Neuronal stem cell (in vitro differentiated cells): ENCODE results near the gene BBS9.

ENCODE experiments used
- DNase-seq: peaks from one replicate; pipeline ENCODE4 v3.0.0-alpha.2; 2013; ENCODE audit warnings: low spot score
- H2AFZ ChIP-seq: one replicate; pipeline ENCODE4 v1.6.1; 2013; ENCODE audit warnings: mild to moderate bottlenecking, low read length, inconsistent platforms
- H2AK5ac ChIP-seq: 2 replicates; pipeline ENCODE4 v1.6.1; 2013; ENCODE audit warnings: low read depth, mild to moderate bottlenecking, inconsistent platforms, low read length, moderate library complexity, mixed read lengths
- H2BK120ac ChIP-seq: 2 replicates; pipeline ENCODE4 v1.6.1; 2013; ENCODE audit warnings: low read depth, mild to moderate bottlenecking, inconsistent platforms, low read length, moderate library complexity, mixed read lengths
- H2BK12ac ChIP-seq: one replicate; pipeline ENCODE4 v1.6.1; 2013; ENCODE audit warnings: low read length, inconsistent platforms
- H2BK15ac ChIP-seq: 2 replicates; pipeline ENCODE4 v1.6.1; 2013; ENCODE audit warnings: mild to moderate bottlenecking, low read length, inconsistent platforms, mixed read lengths
- H2BK5ac ChIP-seq: one replicate; pipeline ENCODE4 v1.6.1; 2013; ENCODE audit warnings: inconsistent platforms, mild to moderate bottlenecking, low read length, moderate library complexity
- H3K14ac ChIP-seq: one replicate; pipeline ENCODE4 v1.6.1; 2013; ENCODE audit warnings: low read length, inconsistent platforms
- H3K18ac ChIP-seq: 2 replicates; pipeline ENCODE4 v1.6.1; 2013; ENCODE audit warnings: low read length, inconsistent platforms
- H3K23ac ChIP-seq: 2 replicates; pipeline ENCODE4 v1.6.1; 2013; ENCODE audit warnings: low read depth, mild to moderate bottlenecking, mixed read lengths, low read length, inconsistent platforms; ENCODE audit not compliant: poor library complexity
- H3K27ac ChIP-seq: replicated peaks from 3 replicates; pipeline ENCODE4 v1.5.1; 2013; ENCODE audit warnings: low read length, inconsistent platforms
- H3K27me3 ChIP-seq, 3 experiments: 2 replicates each; pipeline ENCODE4 v1.6.1; 2013; ENCODE audit warnings: low read length in 3 of 3, mild to moderate bottlenecking in 2 of 3, inconsistent platforms in 1 of 3, low read depth in 1 of 3, mixed read lengths in 1 of 3, moderate library complexity in 1 of 3; ENCODE audit not compliant: control insufficient read depth in 3 of 3, insufficient read depth in 3 of 3
- H3K36me3 ChIP-seq, 2 donors: replicated peaks in 1 of 2; 2 replicates each; pipeline ENCODE4 v1.6.1; 2013; ENCODE audit warnings: low read length in 2 of 2; ENCODE audit not compliant: control insufficient read depth in 2 of 2, insufficient read depth in 2 of 2
- H3K4ac ChIP-seq: 2 replicates; pipeline ENCODE4 v1.6.1; 2013; ENCODE audit warnings: inconsistent platforms, mild to moderate bottlenecking, low read length, moderate library complexity
- H3K4me1 ChIP-seq, 2 donors: 1 replicate in 1 of 2; 2 replicates in 1 of 2; pipeline ENCODE4 v1.6.1; 2013; ENCODE audit warnings: low read length in 2 of 2, low read depth in 1 of 2; ENCODE audit not compliant: control insufficient read depth in 2 of 2, insufficient read depth in 1 of 2
- H3K4me2 ChIP-seq: one replicate; pipeline ENCODE4 v1.6.1; 2013; ENCODE audit warnings: mild to moderate bottlenecking, low read length, inconsistent platforms; ENCODE audit not compliant: insufficient read depth, poor library complexity, severe bottlenecking
- H3K4me3 ChIP-seq, 2 donors: 2 replicates each; pipeline ENCODE4 v1.5.1; 2013; ENCODE audit warnings: low read length in 2 of 2, mild to moderate bottlenecking in 2 of 2, inconsistent platforms in 1 of 2, moderate library complexity in 1 of 2
- H3K79me1 ChIP-seq: one replicate; pipeline ENCODE4 v1.6.1; 2013; ENCODE audit warnings: low read depth, mild to moderate bottlenecking, inconsistent platforms, low read length, moderate library complexity
- H3K9ac ChIP-seq: one replicate; pipeline ENCODE4 v1.6.1; 2013; ENCODE audit warnings: mild to moderate bottlenecking, low read depth, low read length, inconsistent platforms; ENCODE audit not compliant: poor library complexity
- H3K9me3 ChIP-seq, 2 donors: replicated peaks in 1 of 2; 2 replicates each; pipeline versions ENCODE3 to v1.6.1; 2013; ENCODE audit warnings: low read length in 2 of 2, mild to moderate bottlenecking in 2 of 2, inconsistent platforms in 1 of 2, low read depth in 1 of 2, mixed read lengths in 1 of 2, moderate library complexity in 1 of 2; ENCODE audit not compliant: control insufficient read depth in 2 of 2, insufficient read depth in 1 of 2
- H4K8ac ChIP-seq: one replicate; pipeline ENCODE4 v1.6.1; 2013; ENCODE audit warnings: low read depth, mild to moderate bottlenecking, inconsistent platforms, low read length, moderate library complexity
- H4K91ac ChIP-seq: one replicate; pipeline ENCODE4 v1.6.1; 2013; ENCODE audit warnings: low read length, low read depth, mild to moderate bottlenecking, inconsistent platforms; ENCODE audit not compliant: poor library complexity
- WGBS, 2 donors: extraction: QIAGEN DNeasy Blood & Tissue Kit; methylation state at CpG; one replicate each; pipeline ENCODE4 v1.1.7; 2013; ENCODE audit warnings: missing lambda C conversion rate in 2 of 2, mixed read lengths in 1 of 2; ENCODE audit not compliant: insufficient read length in 2 of 2, insufficient replicate concordance in 1 of 2; ENCODE audit errors: extremely low coverage in 2 of 2; 5-methylcytosine and 5-hydroxymethylcytosine counted together

BBS9 gene

DNA sequence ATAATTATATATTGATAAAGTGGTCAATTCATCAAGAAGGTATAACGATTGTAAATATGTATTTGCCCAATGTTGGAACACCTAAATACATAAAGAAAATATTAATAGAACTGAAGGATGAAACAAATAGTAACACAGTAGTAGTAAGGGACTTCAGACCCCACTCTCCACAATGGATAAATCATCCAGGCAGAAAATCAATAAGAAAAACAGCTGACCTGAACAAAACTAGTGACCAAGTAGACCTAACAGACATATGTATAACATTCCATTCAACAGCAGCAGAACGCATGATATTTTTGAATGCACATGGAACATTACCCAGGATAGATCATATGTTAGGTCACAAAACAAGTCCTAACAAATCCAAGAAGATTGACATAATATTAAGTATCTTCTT, 489.9 kb downstream of the BBS9 start:
- Histone ChIP-seq H3K18ac (no peak overlapping the region), H2AK5ac (no peak overlapping the region), H4K8ac (no peak overlapping the region), H3K36me3 (no peaks in the 10 kb centered on the region), H3K79me1 (no peaks in the 10 kb centered on the region), H3K4me1 (no peaks in the 10 kb centered on the region), H2BK12ac (no peak overlapping the region), H2AFZ (no peak overlapping the region), H3K14ac (no peak overlapping the region), H3K4me2 (no peak overlapping the region), H3K27ac (no peak overlapping the region), H3K27me3 (no peaks in the 10 kb centered on the region), H3K9ac (no peak overlapping the region), H3K4ac (no peak overlapping the region), H3K4me3 (no peak overlapping the region), H2BK120ac (no peak overlapping the region), H4K91ac (no peak overlapping the region), H3K9me3 (no peaks in the 10 kb centered on the region), H3K23ac (no peak overlapping the region), H2BK15ac (no peak overlapping the region), H2BK5ac (no peak overlapping the region)
- no peak for DNase-seq
- WGBS, 2 donors, result no CpG with 5 or more reads among the region's 2 CpGs

- H3K4me3 ChIP-seq, result no peak overlapping the region
- no peaks in the 10 kb centered on the region for H3K79me1 ChIP-seq
- no peak for DNase-seq
- H4K8ac ChIP-seq, result no peak overlapping the region
- no peak overlapping the region for H3K4ac ChIP-seq
- H3K18ac ChIP-seq, result no peak overlapping the region
- no peaks in the 10 kb centered on the region for H3K4me1 ChIP-seq
- H3K9me3 ChIP-seq, result peaks cover 0 to 2% of the 10 kb centered on the region in 2 donors
- no peak overlapping the region for H2AK5ac ChIP-seq
- H2BK15ac ChIP-seq, result no peak overlapping the region
- no peak overlapping the region for H2BK5ac ChIP-seq
- no peak overlapping the region for H3K14ac ChIP-seq
- no peak overlapping the region for H3K9ac ChIP-seq
- no peak overlapping the region for H4K91ac ChIP-seq
- no peaks in the 10 kb centered on the region for H3K27me3 ChIP-seq
- H2BK120ac ChIP-seq, result no peak overlapping the region
- H3K23ac ChIP-seq, result no peak overlapping the region
- H3K36me3 ChIP-seq, result no peaks in the 10 kb centered on the region
- no peak overlapping the region for H2BK12ac ChIP-seq
- H3K4me2 ChIP-seq, result no peak overlapping the region
- H2AFZ ChIP-seq, result no peak overlapping the region
- no CpG with 5 or more reads among the region's 1 CpG for WGBS, 2 donors
- no peak overlapping the region for H3K27ac ChIP-seq
Measured at GRCh38 chr7:33623267-33623666, 493.9 kb downstream of the BBS9 start.

GRCh38 chr7:33624215-33624614, 494.9 kb downstream of the BBS9 start:
- H3K79me1 ChIP-seq, result no peaks in the 10 kb centered on the region
- H2AK5ac ChIP-seq, result no peak overlapping the region
- no peak overlapping the region for H2BK120ac ChIP-seq
- no peaks in the 10 kb centered on the region for H3K27me3 ChIP-seq
- H3K4me3 ChIP-seq, result no peak overlapping the region
- H3K9ac ChIP-seq, result no peak overlapping the region
- no peak overlapping the region for H3K14ac ChIP-seq
- H3K27ac ChIP-seq, result no peak overlapping the region
- H2BK5ac ChIP-seq, result no peak overlapping the region
- no peak overlapping the region for H2AFZ ChIP-seq
- no peak overlapping the region for H2BK12ac ChIP-seq
- no peak overlapping the region for H4K91ac ChIP-seq
- no peak overlapping the region for H4K8ac ChIP-seq
- peaks cover 0 to 2% of the 10 kb centered on the region in 2 donors for H3K9me3 ChIP-seq
- no peak overlapping the region for H3K4me2 ChIP-seq
- no peak overlapping the region for H3K4ac ChIP-seq
- no peak overlapping the region for H3K23ac ChIP-seq
- H3K36me3 ChIP-seq, result no peaks in the 10 kb centered on the region
- no peak overlapping the region for H3K18ac ChIP-seq
- DNase-seq, result no peak
- H2BK15ac ChIP-seq, result no peak overlapping the region
- H3K4me1 ChIP-seq, result peaks cover 0 to 2% of the 10 kb centered on the region in 2 donors

DNA sequence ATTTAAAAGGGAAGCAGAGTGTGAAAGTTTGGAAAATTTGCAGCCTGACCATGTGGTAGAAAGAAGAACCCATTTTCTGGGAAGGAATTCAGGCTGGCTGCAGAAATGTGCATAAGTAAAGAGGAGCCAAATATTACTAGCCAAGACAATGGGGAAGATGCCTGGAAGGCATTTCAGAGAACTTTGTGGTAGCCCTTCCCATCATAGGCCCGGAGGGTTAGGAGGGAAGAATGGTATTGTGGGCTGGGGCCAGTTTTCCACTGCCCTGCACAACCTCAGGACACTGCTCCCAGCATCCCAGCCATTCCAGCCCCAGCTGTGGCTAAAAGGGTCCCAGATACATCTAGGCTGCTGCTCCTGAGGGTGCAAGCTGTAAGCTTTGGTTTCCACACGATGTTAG, 497.5 kb downstream of the BBS9 start:
- H3K27me3 ChIP-seq, result no peaks in the 10 kb centered on the region
- no peaks in the 10 kb centered on the region for H3K79me1 ChIP-seq
- WGBS, 2 donors, result no CpG with 5 or more reads among the region's 2 CpGs

More for the DNA sequence above, 497.5 kb downstream of the BBS9 start:
- Histone ChIP-seq H2BK120ac (no peak overlapping the region), H4K91ac (no peak overlapping the region), H2BK5ac (no peak overlapping the region), H3K4me2 (no peak overlapping the region), H3K9ac (no peak overlapping the region), H3K18ac (no peak overlapping the region), H3K14ac (no peak overlapping the region), H3K27ac (no peak overlapping the region), H3K23ac (no peak overlapping the region), H4K8ac (no peak overlapping the region), H2AFZ (no peak overlapping the region), H3K9me3 (peaks cover 0 to 2% of the 10 kb centered on the region in 2 donors), H3K4me3 (peak overlapping the region in 1 of 2 donors; percentile 25), H3K4me1 (peaks cover 0 to 9% of the 10 kb centered on the region in 2 donors), H2BK12ac (no peak overlapping the region), H3K4ac (no peak overlapping the region), H2AK5ac (no peak overlapping the region), H3K36me3 (no peaks in the 10 kb centered on the region), H2BK15ac (no peak overlapping the region)
- no peak for DNase-seq
